ENCODE measurements around the gene MYT1.

- TF ChIP-seq ZNF274 (IDR thresholded peaks at IDR 0.05; ENCODE audit: low read depth, low read length) (no peak), YY1 (IDR thresholded peaks at IDR 0.05; ENCODE audit: insufficient read depth, insufficient read length) (no peak), SUZ12 (IDR thresholded peaks at IDR 0.05; ENCODE audit: extremely low read depth, insufficient read depth, insufficient read length) (no peak)
These were observed 24.0 kb upstream of the MYT1 start for GRCh38 chr20:64140061-64140931.
